Activated CD4-positive, alpha-beta T cell treated with anti-CD3 and anti-CD28 coated beads, Interleukin-2, amount 50 U/mL, for 1 hour (primary cell): ENCODE measurements around the gene GNGT2.
"Not testable (repeated sequence)": the region's sequence is repeated elsewhere in the genome, so short reads cannot be mapped to it uniquely, and the experiment has no call there.

Experiments
- DNase-seq: peaks from one replicate; pipeline ENCODE4 v3.0.0-alpha.2; 2020

Gene GNGT2

GRCh38 chr17:49201481-49201927, 8.9 kb downstream of the GNGT2 start:
- DNase-seq: no peak

- DNase-seq: no peak
These were observed 9.8 kb downstream of the GNGT2 start for GRCh38 chr17:49200423-49201083.

- no peak for DNase-seq
These were observed 12.2 kb downstream of the GNGT2 start for GRCh38 chr17:49198211-49198610.

GRCh38 chr17:49197346-49197998, 12.9 kb downstream of the GNGT2 start:
- no peak for DNase-seq

- DNase-seq: no peak
These were observed 13.9 kb downstream of the GNGT2 start for GRCh38 chr17:49196520-49196919.

GRCh38 chr17:49195751-49196150, 14.6 kb downstream of the GNGT2 start:
- no peak for DNase-seq

GRCh38 chr17:49194297-49194607, 16.1 kb downstream of the GNGT2 start:
- no peak for DNase-seq

- DNase-seq: no peak
These were observed 16.7 kb downstream of the GNGT2 start for GRCh38 chr17:49193513-49194296.

- DNase-seq: peak; percentile 93
These were observed 18.2 kb downstream of the GNGT2 start for GRCh38 chr17:49191917-49192741.

GRCh38 chr17:49191409-49191916, 18.9 kb downstream of the GNGT2 start:
- no peak for DNase-seq

- DNase-seq: no peak
These were observed 19.4 kb downstream of the GNGT2 start for GRCh38 chr17:49190932-49191331.

- no peak for DNase-seq
These were observed 23.1 kb downstream of the GNGT2 start for GRCh38 chr17:49187301-49187700.

- DNase-seq: not testable (repeated sequence)
These were observed 25.0 kb downstream of the GNGT2 start for GRCh38 chr17:49185381-49185780.

- not testable (repeated sequence) for DNase-seq
These were observed 25.9 kb downstream of the GNGT2 start for GRCh38 chr17:49184522-49184921.

GRCh38 chr17:49183801-49184200, 26.6 kb downstream of the GNGT2 start:
- no peak for DNase-seq

- DNase-seq: no peak
These were observed 27.0 kb downstream of the GNGT2 start for GRCh38 chr17:49183341-49183740.

GRCh38 chr17:49180998-49181635, 29.3 kb downstream of the GNGT2 start:
- no peak for DNase-seq

GRCh38 chr17:49180303-49180702, 30.1 kb downstream of the GNGT2 start:
- DNase-seq: peak; percentile 68

GRCh38 chr17:49175978-49176377, 34.4 kb downstream of the GNGT2 start:
- DNase-seq: not testable (repeated sequence)

GRCh38 chr17:49170711-49171110, 39.7 kb downstream of the GNGT2 start:
- DNase-seq: not testable (repeated sequence)

- DNase-seq: no peak
These were observed 40.2 kb downstream of the GNGT2 start for GRCh38 chr17:49170216-49170615.

- DNase-seq: no peak
These were observed 41.7 kb downstream of the GNGT2 start for GRCh38 chr17:49168706-49169105.
